22Rv1 (cell line): ENCODE measurements around the gene TRIP10.
A peak's percentile ranks its signal among the peaks of the same experiment; 100 is the strongest.

Source experiments
- H3K27ac ChIP-seq: fragments of 450-650 bp; 2 replicates; pipeline ENCODE4 v1.5.1; 2017
- ZFX ChIP-seq: fragments of 450-650 bp; IDR thresholded peaks from 2 replicates; pipeline ENCODE4 v1.6.1; 2017; ENCODE audit warnings: antibody characterized with exemption, borderline replicate concordance
- TF ChIP-seq, protein P1 (sequence below): fragments of 450-650 bp; IDR thresholded peaks from 2 replicates; pipeline ENCODE4 v1.5.1; 2017; ENCODE audit warnings: mild to moderate bottlenecking

TRIP10 gene

DNA sequence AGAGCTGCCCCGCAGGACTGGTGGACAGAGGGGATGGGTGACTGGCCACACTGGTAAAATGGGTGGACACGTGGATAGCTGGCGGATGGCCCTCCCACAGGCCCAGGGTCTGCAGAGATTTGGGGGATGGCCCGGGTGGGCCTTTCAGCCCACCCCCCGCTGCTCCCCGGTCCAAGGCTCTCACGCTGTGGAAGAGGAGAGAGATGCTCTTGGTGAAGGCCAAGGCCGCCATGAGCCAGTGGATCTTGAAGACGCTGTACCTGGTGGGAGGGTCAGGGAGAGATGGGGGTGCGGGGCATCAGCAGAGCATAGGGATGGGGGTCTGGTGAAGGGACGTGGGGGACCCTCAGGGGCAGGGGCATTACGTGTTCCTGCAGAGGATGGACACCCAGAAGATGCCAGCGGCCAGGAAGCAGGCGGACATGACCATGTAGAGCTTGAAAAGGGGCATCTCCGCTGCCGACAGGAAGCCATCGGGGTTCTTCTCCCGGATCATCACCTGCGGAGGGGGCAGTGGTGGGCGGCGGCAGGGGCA, 6.6 kb upstream of the TRIP10 start:
- TF ChIP-seq, protein P1, sequence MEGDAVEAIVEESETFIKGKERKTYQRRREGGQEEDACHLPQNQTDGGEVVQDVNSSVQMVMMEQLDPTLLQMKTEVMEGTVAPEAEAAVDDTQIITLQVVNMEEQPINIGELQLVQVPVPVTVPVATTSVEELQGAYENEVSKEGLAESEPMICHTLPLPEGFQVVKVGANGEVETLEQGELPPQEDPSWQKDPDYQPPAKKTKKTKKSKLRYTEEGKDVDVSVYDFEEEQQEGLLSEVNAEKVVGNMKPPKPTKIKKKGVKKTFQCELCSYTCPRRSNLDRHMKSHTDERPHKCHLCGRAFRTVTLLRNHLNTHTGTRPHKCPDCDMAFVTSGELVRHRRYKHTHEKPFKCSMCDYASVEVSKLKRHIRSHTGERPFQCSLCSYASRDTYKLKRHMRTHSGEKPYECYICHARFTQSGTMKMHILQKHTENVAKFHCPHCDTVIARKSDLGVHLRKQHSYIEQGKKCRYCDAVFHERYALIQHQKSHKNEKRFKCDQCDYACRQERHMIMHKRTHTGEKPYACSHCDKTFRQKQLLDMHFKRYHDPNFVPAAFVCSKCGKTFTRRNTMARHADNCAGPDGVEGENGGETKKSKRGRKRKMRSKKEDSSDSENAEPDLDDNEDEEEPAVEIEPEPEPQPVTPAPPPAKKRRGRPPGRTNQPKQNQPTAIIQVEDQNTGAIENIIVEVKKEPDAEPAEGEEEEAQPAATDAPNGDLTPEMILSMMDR: no peak
- TF ChIP-seq ZFX: no peak
- H3K27ac ChIP-seq: no peak overlapping the region

DNA sequence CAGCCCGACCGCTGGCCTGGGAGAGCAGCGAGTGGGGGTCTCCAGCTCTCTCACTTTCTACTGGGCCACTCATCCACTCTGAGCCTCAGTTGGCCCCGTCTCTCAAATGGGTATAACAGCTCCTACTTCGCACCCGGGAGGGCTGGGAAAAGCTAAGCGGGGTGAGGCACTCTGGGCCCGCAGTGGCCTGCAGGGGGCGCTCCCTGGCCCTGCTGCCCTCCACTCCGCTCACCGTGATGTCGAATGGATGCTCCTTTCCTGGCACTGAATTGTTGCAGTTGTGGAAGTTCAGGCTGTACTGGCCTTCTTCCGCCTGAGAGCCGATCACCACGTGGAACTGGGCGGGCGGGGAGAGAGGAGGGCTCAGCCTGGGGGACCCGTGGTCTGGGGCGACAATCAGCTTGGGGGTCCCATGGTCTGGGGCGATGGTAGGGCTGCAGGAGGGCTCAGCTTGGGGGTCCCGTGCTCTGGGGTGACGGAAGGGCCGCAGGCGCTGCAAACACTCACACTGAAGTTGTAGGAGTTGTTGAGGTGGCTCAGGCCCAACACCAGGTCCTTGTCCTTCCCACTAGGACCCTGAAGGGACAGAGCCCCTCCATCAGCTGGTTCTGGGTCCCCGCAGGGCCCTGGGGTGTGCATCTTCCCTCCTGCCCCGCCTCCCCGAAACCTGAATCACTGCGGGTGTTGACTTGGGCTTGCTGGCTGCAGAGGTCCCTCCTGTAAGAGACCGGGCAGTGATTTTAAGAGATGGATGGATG, 6.0 kb upstream of the TRIP10 start:
- no peak overlapping the region for H3K27ac ChIP-seq
- TF ChIP-seq, protein P1: peak; percentile 71
- TF ChIP-seq ZFX: no peak

DNA sequence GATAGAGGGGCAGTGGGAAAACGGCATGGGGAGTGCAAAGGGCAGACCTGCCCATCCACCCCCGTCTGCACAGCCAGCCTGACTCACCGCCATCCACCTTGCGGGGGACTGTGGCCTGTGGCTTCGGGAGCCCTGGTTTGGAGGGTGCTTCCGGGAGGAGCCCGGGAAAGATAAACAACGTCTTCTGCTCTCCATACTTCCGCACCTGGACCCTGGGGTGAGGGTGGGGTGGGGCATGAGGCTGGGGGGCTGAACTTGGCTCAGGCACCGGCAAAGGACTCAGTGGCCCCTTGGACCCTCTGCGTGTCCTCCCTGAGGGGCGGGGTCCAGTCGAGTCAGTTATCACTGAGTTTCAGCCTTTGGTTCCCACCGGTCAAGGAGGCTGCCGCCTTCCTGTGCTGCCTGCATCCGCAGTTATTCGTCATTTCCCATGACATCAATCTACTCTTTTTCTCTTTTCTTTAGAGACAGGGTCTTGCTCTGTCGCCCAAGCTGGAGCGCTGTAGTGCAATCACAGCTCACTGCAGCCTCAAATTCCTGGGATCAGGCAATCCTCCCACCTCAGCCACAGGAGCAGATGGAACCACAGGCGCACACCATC, 5.3 kb upstream of the TRIP10 start:
- no peak overlapping the region for H3K27ac ChIP-seq
- no peak for TF ChIP-seq ZFX
- TF ChIP-seq, protein P1: no peak

DNA sequence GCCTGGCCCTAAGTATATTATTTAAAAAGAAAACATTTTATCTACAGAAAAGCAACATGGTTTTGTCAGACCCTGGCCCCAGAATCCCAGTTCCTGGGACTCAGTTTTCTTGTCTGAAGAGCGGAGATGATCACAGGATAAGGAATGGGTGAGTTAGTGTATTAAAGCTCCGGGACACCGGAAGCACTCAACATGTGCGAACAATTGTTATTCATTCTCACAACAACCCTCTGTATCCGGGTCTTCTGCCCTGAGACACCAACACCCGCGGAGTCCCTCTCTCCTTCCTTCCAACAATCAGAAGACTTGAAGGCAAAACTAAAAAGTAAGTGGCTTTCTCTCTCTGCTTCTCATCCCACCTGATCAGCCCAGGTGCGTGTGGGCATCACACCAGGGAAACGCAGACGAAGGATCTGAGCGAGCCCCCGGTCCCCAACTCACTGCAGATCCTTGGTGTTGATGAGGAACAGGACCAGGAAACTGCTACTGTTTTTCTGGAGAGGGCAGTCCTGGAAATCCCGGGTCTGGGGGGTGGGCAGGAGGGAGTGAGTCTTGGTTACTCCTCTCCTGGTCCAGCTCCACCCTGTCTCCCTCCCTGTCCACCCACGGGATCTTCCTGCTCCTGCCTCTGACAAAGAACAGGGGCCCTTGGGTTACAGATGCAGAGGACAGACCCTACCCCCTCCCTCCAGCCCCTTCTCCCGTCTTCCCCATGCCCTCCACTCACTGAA, 4.1 kb upstream of the TRIP10 start:
- no peak for TF ChIP-seq ZFX
- TF ChIP-seq, protein P1: no peak
- H3K27ac ChIP-seq: 0 out of 2 replicates have a peak overlapping the region, but pooled peaks have one; percentile 83

DNA sequence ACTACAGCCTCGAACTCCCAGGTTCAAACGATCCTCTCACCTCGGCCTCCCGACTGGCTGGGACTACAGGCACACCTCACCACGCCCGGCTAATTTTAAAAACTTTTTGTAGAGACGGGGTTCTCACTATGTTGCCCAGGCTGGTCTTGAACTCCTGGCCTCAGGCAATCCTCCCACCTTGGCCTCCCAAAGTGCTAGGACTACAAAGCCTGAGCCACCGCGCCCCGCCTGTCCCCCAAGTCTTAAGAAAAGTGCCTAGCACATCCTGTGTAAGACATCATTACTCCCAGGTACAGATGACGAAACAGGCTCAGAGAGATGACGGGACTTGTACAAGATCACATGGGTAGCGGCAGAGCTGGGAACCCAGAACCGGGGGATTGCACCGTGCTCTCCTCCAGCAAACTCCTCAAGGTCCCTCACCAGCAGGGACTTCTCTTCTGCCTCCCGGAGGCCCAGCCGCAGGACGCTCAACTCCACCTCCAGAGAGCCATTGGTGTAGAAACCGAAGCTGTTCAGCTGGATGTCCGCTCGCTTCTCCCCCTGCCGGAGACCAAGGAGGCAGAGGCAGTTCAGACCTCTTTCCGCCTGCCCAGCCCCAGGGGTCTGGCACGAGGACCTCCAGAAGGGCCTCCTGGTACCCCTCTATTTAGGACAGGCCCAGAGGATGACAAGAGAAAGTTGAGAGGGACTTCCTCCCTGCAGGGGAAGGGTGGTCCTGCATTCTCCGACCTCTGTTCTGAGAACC, 3.1 kb upstream of the TRIP10 start:
- peak overlapping the region; percentile 83 for H3K27ac ChIP-seq
- TF ChIP-seq ZFX: no peak
- TF ChIP-seq, protein P1: peak; percentile 62

DNA sequence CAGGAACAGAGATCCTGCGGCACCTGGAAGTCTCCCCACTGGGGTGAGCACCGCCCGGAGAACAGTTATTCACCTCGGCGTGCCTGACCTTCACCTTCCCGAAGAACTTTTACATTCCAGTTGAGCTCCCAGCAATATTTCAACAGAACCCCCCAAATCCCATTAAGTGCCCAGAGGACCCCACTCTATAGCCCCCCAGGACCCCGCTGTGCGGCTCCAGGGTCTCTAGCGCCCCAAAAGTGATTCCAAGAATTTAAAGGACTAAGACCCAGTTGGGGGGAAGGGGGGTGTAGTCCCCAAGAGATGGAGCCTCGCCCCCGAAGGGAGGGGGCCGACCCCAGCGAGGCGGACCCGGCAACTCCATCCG, 2.6 kb upstream of the TRIP10 start:
- no peak for TF ChIP-seq ZFX
- peak overlapping the region; percentile 83 for H3K27ac ChIP-seq

DNA sequence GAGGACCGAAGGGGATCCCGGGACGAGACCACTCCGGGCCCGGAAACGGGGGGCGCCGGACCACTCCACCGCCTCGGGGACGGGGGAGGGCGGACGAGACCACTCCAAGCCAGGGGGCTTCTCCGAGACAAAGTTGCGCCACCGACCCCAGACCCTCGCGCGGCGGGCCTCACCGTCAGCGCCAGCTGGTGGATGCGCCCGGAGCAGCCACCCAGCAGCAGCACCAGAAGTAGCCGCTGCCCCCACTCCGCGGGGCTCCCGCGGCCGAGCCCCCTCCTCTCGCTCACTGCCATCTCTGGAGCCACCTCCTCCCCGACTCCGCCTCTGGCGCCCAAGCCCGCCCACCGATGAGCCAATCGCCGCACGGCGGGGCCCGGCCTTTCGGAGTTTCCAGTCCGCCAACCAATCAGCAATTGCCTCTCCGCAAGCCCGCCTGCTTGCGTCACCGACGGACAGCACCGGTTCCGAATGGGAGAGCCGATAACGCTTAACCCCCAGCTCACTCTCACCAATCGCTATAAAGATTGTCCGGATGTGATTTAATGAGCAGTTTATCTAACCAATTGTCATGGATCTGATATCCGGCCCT, 2.1 kb upstream of the TRIP10 start, which contains the start of gene GPR108:
Gene GPR108 (minus strand): TSS at position 297 of the 589 bp plus-strand sequence. CDS start 4 bp downstream, at position 293.
- H3K27ac ChIP-seq: peak within 1 kb of the TSS; percentile 83
- TF ChIP-seq, protein P1: no peak
- TF ChIP-seq ZFX: no peak
